CD8-positive, alpha-beta memory T cell (primary cell): ENCODE measurements around the gene P2RY11. TPM values are rescaled to one million over a fixed set of nuclear protein-coding genes. Genes with fewer than 3 reads are reported as not detected.

Source experiments
- CTCF ChIA-PET: fragments of 350-600 bp; sonication (Branson Sonifier 250); formaldehyde crosslinking; loops from one replicate; lab custom pipeline; 2021; ENCODE audit warnings: antibody characterized with exemption; lab: Charles Lee
- POLR2A ChIA-PET: fragments of 350-600 bp; sonication (Branson Sonifier 250); formaldehyde crosslinking; loops from one replicate; lab custom pipeline; 2021; ENCODE audit warnings: antibody characterized with exemption; lab: Charles Lee
- DNase-seq, 5 donors: peaks; one replicate each; pipeline versions ENCODE4 v3.0.0 to v3.0.0-alpha.2; 2020 to 2022; ENCODE audit warnings: mixed read lengths in 1 of 5
- H3K27ac ChIP-seq: one replicate; pipeline ENCODE4 v1.7.0; 2013; ENCODE audit warnings: low read depth, mild to moderate bottlenecking, low read length, moderate library complexity
- H3K27me3 ChIP-seq: 2 replicates; pipeline ENCODE4 v1.7.0; 2013; ENCODE audit warnings: low read length, mild to moderate bottlenecking; ENCODE audit not compliant: insufficient read depth, poor library complexity, severe bottlenecking
- H3K36me3 ChIP-seq: 2 replicates; pipeline ENCODE4 v1.7.0; 2013; ENCODE audit warnings: mild to moderate bottlenecking, low read length, moderate library complexity; ENCODE audit not compliant: insufficient read depth
- H3K4me1 ChIP-seq: 2 replicates; pipeline ENCODE4 v1.7.0; 2013; ENCODE audit warnings: mild to moderate bottlenecking, low read length, moderate library complexity; ENCODE audit not compliant: insufficient read depth
- H3K4me3 ChIP-seq: 2 replicates; pipeline ENCODE4 v1.7.0; 2013; ENCODE audit warnings: mild to moderate bottlenecking, low read length
- H3K9me3 ChIP-seq: 2 replicates; pipeline ENCODE4 v1.7.0; 2013; ENCODE audit warnings: mild to moderate bottlenecking, low read length
- H3K27ac Mint-ChIP-seq, 8 donors: one replicate each; pipeline ENCODE4 v1.8.0; 2020 to 2021; ENCODE audit warnings: mixed read lengths in 8 of 8, mild to moderate bottlenecking in 6 of 8, inconsistent platforms in 3 of 8, moderate library complexity in 3 of 8
- H3K27me3 Mint-ChIP-seq, 2 donors: one replicate each; pipeline ENCODE4 v1.8.0; 2020 to 2021; ENCODE audit warnings: mixed read lengths in 2 of 2, mild to moderate bottlenecking in 1 of 2, moderate library complexity in 1 of 2
- H3K36me3 Mint-ChIP-seq, 3 donors: one replicate each; pipeline ENCODE4 v1.8.0; 2020 to 2021; ENCODE audit warnings: mixed read lengths in 3 of 3, inconsistent platforms in 1 of 3, mild to moderate bottlenecking in 1 of 3
- H3K4me1 Mint-ChIP-seq, 3 donors: one replicate each; pipeline ENCODE4 v1.8.0; 2020 to 2021; ENCODE audit warnings: mixed read lengths in 3 of 3, inconsistent platforms in 1 of 3, mild to moderate bottlenecking in 1 of 3
- H3K4me3 Mint-ChIP-seq, 7 donors: one replicate each; pipeline ENCODE4 v1.8.0; 2020 to 2021; ENCODE audit warnings: mixed read lengths in 7 of 7, mild to moderate bottlenecking in 6 of 7, moderate library complexity in 4 of 7, inconsistent platforms in 2 of 7
- H3K9me3 Mint-ChIP-seq, 5 donors: one replicate each; pipeline ENCODE4 v1.8.0; 2020 to 2022; ENCODE audit warnings: mixed read lengths in 5 of 5, mild to moderate bottlenecking in 3 of 5, moderate library complexity in 2 of 5, inconsistent platforms in 1 of 5
- polyA plus RNA-seq: library from polyadenylated mRNA; unstranded; fragments of 300-500 nt; fragmentation: Illumina TruSeq; gene quantifications from one replicate; pipeline ENCODE4 v1.2.3, GENCODE V29; 2021
- total RNA-seq, 2 experiments: library from RNA; stranded (reverse); gene quantifications; one replicate each; pipeline ENCODE4 v1.2.3, GENCODE V29; 2021

The P2RY11 gene
- total and polyA plus RNA-seq, 3 experiments from 2014 or later = 7.4 to 58.1 (median 53.7) TPM

DNA sequence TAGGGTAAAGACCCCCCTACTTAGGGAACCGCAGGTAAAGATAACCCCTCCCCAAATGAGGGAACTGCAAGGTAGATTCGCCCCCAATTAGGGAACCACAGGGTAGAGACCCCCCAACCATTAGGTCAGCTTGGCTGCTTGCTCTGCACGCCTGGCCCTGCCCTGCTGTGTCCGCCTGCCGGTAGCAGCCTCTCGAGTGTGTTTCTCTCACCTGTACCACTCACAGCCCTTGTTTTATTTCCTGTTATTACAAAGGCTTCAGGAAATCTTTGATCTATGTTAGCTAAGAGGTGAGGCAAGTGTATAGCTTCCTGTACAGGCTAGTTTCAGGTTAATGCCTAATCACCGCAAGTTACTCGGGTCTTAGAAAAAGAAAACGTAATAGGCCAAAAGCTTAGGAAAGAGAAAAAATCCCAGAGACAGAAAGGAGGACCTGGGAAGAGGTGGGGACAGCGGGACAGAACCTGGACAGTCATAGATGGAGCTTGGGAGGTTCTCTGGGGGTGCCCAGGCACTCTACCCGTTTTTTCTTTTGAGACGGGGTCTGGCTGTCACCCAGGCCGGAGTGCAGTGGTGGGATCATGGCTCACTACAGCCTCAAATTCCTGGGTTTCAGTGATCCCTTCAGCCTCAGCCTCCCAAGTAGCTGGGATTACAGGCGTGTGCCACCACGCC lies 31.3 kb downstream of the P2RY11 start:
- peaks cover 59% of the 10 kb centered on the region for H3K36me3 ChIP-seq
- H3K4me1 ChIP-seq = peaks cover 61% of the 10 kb centered on the region
- H3K4me1 Mint-ChIP-seq = peaks cover 31 to 62% (median 48%) of the 10 kb centered on the region in 3 donors
- H3K9me3 Mint-ChIP-seq = no peaks in the 10 kb centered on the region
- CTCF ChIA-PET = interaction anchor here (0.6 to 5.0 kb wide), 21 partner anchors 10 to 155 kb away, joined by 3 to 27 read pairs (median 4); partner anchors contain the start of gene DNMT1
- H3K4me3 ChIP-seq = peak overlapping the region; percentile 49
- H3K27me3 ChIP-seq = no peaks in the 10 kb centered on the region
- H3K4me3 Mint-ChIP-seq = peak overlapping the region; percentile 31 to 88 (median 80)
- POLR2A ChIA-PET = interaction anchor here (0.5 to 2.4 kb wide), 20 partner anchors 11 to 586 kb away, joined by 3 to 16 read pairs (median 5); partner anchors contain the start of genes DNMT1, EIF3G and MRPL4
- H3K36me3 Mint-ChIP-seq = peaks cover 7 to 79% (median 16%) of the 10 kb centered on the region in 3 donors
- H3K27ac Mint-ChIP-seq = peak overlapping the region; percentile 95 to 100 (median 98)
- H3K27me3 Mint-ChIP-seq = no peaks in the 10 kb centered on the region
- H3K9me3 ChIP-seq = no peaks in the 10 kb centered on the region
- H3K27ac ChIP-seq = peak overlapping the region; percentile 71
- peak; percentile 23 to 72 (median 67) for DNase-seq

DNA sequence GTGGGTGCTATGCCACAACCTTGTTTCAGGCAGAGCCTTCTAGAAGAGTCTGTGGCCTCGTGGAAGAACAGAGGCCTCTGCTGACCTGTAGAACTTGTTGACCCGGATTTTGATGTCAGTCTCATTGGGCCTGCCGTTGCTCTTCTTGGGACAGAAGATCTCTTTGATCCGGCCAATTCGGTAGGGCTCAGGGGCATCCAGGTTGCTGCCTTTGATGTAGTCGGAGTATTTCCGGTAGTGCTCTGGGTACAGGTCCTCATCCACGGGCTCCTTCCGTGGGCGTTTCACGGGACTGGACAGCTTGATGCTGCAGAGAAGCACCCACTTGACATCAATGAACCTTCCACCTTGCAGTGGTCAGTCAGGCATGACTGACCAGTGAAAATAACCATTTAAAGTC lies 32.2 kb downstream of the P2RY11 start:
- H3K9me3 ChIP-seq = no peaks in the 10 kb centered on the region
- no peaks in the 10 kb centered on the region for H3K27me3 ChIP-seq
- Mint-ChIP-seq H3K27me3 (no peaks in the 10 kb centered on the region), H3K4me3 (peak overlapping the region; percentile 51 to 88 (median 80)), H3K4me1 (peaks cover 31 to 60% (median 48%) of the 10 kb centered on the region in 3 donors), H3K27ac (peak overlapping the region; percentile 95 to 100 (median 98)), H3K9me3 (no peaks in the 10 kb centered on the region), H3K36me3 (peaks cover 7 to 77% (median 19%) of the 10 kb centered on the region in 3 donors)
- ChIA-PET POLR2A (interaction anchor here (0.6 to 1.5 kb wide), 10 partner anchors 11 to 282 kb away, joined by 3 to 8 read pairs (median 5); partner anchors contain the start of genes DNMT1 and MRPL4), CTCF (interaction anchor here (1.0 to 5.0 kb wide), 17 partner anchors 10 to 115 kb away, joined by 3 to 27 read pairs (median 5); partner anchors contain the start of gene DNMT1)
- DNase-seq = no peak
- peak overlapping the region; percentile 5 for H3K4me3 ChIP-seq
- peaks cover 57% of the 10 kb centered on the region for H3K36me3 ChIP-seq
- peak overlapping the region; percentile 71 for H3K27ac ChIP-seq
- peaks cover 61% of the 10 kb centered on the region for H3K4me1 ChIP-seq

DNA sequence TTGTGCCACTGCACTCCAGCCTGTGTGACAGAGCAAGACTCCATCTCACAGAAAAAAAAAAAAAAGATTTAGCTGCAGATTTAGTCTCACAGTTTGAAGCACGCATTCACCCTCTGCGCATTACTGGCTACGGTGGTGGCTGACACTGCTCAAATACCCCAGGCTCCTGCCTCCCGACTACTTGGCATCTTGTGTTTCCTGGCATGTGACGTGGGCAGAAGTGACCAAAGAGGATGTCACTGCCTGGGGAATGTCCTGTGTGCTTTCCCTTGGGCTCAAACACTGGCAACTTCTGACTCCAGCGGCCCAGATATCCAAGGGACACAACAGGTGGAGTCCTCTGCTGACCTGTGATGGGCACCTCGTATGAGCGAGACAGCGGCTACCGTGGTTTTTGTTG lies 32.9 kb downstream of the P2RY11 start:
- no peak overlapping the region for H3K4me3 ChIP-seq
- no peak for DNase-seq
- H3K9me3 ChIP-seq = no peaks in the 10 kb centered on the region
- Mint-ChIP-seq H3K36me3 (peaks cover 7 to 74% (median 19%) of the 10 kb centered on the region in 3 donors), H3K27ac (peak overlapping the region; percentile 88 to 100 (median 97)), H3K4me3 (peak overlapping the region in 3 of 7 donors; percentile 12 to 56 (median 37)), H3K27me3 (no peaks in the 10 kb centered on the region), H3K9me3 (no peaks in the 10 kb centered on the region), H3K4me1 (peaks cover 31 to 53% (median 48%) of the 10 kb centered on the region in 3 donors)
- H3K27me3 ChIP-seq = no peaks in the 10 kb centered on the region
- H3K27ac ChIP-seq = no peak overlapping the region
- ChIA-PET POLR2A (interaction anchor here (0.6 to 1.3 kb wide), 3 partner anchors 15 to 202 kb away, joined by 3 to 4 read pairs (median 3); partner anchors contain the start of gene MRPL4), CTCF (interaction anchor here (2.0 to 5.0 kb wide), 3 partner anchors 24 to 48 kb away, joined by 8 to 27 read pairs (median 8); no protein-coding TSS in a partner anchor)
- H3K4me1 ChIP-seq = peaks cover 56% of the 10 kb centered on the region
- H3K36me3 ChIP-seq = peaks cover 53% of the 10 kb centered on the region

DNA sequence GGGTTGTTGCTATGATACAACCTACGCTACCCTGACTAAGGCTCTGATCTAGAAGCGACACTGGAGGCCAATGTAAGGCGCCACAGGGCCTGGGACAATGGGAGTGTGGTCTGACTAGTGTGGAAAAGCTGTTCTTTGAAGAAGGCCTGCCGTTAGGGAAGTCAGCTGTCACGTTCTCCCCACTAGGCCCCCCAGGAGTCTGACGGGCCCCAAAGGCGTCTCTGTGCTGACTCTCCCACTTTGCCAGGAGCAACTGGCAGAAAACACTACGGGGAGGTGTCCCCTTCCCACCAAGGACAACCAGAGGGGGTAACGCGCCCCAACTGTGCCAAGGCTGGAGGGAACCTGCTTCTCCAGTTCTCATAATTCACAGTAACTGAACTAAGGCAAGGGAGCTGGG lies 33.5 kb downstream of the P2RY11 start:
- Histone ChIP-seq H3K36me3 (peaks cover 53% of the 10 kb centered on the region), H3K9me3 (no peaks in the 10 kb centered on the region), H3K27me3 (no peaks in the 10 kb centered on the region), H3K4me1 (peaks cover 51% of the 10 kb centered on the region), H3K27ac (no peak overlapping the region), H3K4me3 (no peak overlapping the region)
- H3K4me1 Mint-ChIP-seq = peaks cover 31 to 48% (median 48%) of the 10 kb centered on the region in 3 donors
- no peaks in the 10 kb centered on the region for H3K9me3 Mint-ChIP-seq
- CTCF ChIA-PET = interaction anchor here (2.3 to 5.0 kb wide), 2 partner anchors 31 to 48 kb away, joined by 8 to 27 read pairs; no protein-coding TSS in a partner anchor
- POLR2A ChIA-PET = interaction anchor here (1.3 kb wide), 1 partner anchor 107 kb away, joined by 3 read pairs; the partner anchor contains the start of gene MRPL4
- no peak for DNase-seq
- peaks cover 7 to 74% (median 19%) of the 10 kb centered on the region in 3 donors for H3K36me3 Mint-ChIP-seq
- no peak overlapping the region for H3K4me3 Mint-ChIP-seq
- peak overlapping the region; percentile 32 to 100 (median 66) for H3K27ac Mint-ChIP-seq
- no peaks in the 10 kb centered on the region for H3K27me3 Mint-ChIP-seq

DNA sequence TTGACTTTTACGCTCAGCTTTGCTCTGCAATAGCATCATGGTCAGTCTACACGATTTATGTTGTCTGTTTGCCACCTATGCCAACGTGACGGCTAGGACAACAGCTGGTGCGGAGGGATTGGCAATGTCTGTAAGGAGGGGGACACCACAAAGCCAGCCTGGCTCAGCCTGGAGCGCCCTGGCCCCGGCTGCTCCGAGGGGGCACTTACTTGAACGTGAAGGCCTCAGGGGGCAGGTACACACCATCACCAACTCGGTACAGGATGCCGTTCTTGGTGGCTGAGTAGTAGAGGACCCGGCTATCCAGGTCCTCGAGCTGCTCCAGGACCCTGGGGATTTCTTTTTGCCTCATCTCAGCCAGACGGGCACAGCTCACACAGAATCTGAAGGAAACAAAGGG lies 34.6 kb downstream of the P2RY11 start:
- Mint-ChIP-seq H3K27ac (peak overlapping the region in 7 of 8 donors; percentile 43 to 100 (median 63)), H3K36me3 (peaks cover 11 to 75% (median 19%) of the 10 kb centered on the region in 3 donors), H3K4me1 (peaks cover 31 to 48% (median 45%) of the 10 kb centered on the region in 3 donors), H3K27me3 (no peaks in the 10 kb centered on the region), H3K9me3 (no peaks in the 10 kb centered on the region), H3K4me3 (no peak overlapping the region)
- Histone ChIP-seq H3K9me3 (no peaks in the 10 kb centered on the region), H3K36me3 (peaks cover 55% of the 10 kb centered on the region), H3K27ac (no peak overlapping the region), H3K4me3 (no peak overlapping the region), H3K27me3 (no peaks in the 10 kb centered on the region), H3K4me1 (peaks cover 44% of the 10 kb centered on the region)
- CTCF ChIA-PET = no interaction called here
- POLR2A ChIA-PET = no interaction called here
- no peak for DNase-seq

DNA sequence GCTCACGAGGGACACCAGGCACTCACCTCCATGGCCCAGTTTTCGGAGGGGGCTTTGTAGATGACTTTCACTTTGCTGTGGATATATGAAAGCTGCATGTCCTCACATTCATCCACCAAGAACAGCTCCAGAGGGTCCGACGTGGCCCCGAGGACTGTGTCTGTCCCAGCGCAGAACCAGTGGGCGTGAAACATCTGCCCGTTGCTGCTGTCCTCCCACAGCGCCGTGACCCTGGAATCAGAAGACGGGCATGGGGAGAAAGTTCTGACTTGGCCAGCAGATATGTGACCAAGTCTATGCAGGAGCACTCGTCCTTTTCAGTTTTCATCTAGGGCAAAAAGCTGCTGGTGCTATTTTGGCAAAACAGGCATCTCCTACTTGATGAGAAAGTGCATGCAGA lies 37.9 kb downstream of the P2RY11 start:
- ChIA-PET CTCF (no interaction called here), POLR2A (no interaction called here)
- no peak for DNase-seq
- Mint-ChIP-seq H3K9me3 (no peaks in the 10 kb centered on the region), H3K4me3 (no peak overlapping the region), H3K27ac (peak overlapping the region in 2 of 8 donors; percentile 52 to 66), H3K27me3 (no peaks in the 10 kb centered on the region), H3K36me3 (peaks cover 15 to 81% (median 21%) of the 10 kb centered on the region in 3 donors), H3K4me1 (peaks cover 4 to 18% (median 12%) of the 10 kb centered on the region in 3 donors)
- Histone ChIP-seq H3K4me3 (no peak overlapping the region), H3K4me1 (peaks cover 11% of the 10 kb centered on the region), H3K36me3 (peaks cover 44% of the 10 kb centered on the region), H3K27ac (no peak overlapping the region), H3K27me3 (no peaks in the 10 kb centered on the region), H3K9me3 (no peaks in the 10 kb centered on the region)

DNA sequence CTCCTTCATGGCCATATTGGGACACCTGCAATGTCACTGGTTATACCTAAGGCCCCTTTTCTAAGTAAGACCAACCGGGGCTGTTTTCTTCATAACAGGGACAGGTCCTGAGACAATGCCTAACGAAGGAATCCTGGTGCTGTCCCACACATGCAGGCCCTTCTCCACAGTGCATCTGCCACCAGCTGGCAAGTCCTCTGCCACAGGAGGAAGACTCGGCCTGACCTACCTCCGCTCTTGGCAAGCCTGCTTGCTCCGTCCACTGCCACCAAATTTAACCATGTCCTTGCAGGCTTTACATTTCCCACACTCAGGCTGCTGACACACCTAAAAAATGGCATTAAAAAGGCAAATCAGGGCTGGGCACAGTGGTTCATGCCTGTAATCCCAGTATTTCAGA lies 40.0 kb downstream of the P2RY11 start:
- H3K4me1 Mint-ChIP-seq = peaks cover 0 to 1% (median 0%) of the 10 kb centered on the region in 3 donors
- Histone ChIP-seq H3K9me3 (no peaks in the 10 kb centered on the region), H3K4me1 (no peaks in the 10 kb centered on the region), H3K27ac (no peak overlapping the region), H3K27me3 (no peaks in the 10 kb centered on the region), H3K36me3 (peaks cover 49% of the 10 kb centered on the region), H3K4me3 (no peak overlapping the region)
- peaks cover 12 to 83% (median 25%) of the 10 kb centered on the region in 3 donors for H3K36me3 Mint-ChIP-seq
- no peaks in the 10 kb centered on the region for H3K9me3 Mint-ChIP-seq
- CTCF ChIA-PET = interaction anchor here (1.4 kb wide), 1 partner anchor 31 kb away, joined by 3 read pairs; no protein-coding TSS in a partner anchor
- H3K27me3 Mint-ChIP-seq = no peaks in the 10 kb centered on the region
- H3K4me3 Mint-ChIP-seq = no peak overlapping the region
- DNase-seq = no peak
- POLR2A ChIA-PET = no interaction called here
- peak overlapping the region in 5 of 8 donors; percentile 42 to 68 (median 55) for H3K27ac Mint-ChIP-seq
